Measurements from ENCODE around the gene KRTAP3-1. TPM values are rescaled to one million over a fixed set of nuclear protein-coding genes. Genes with fewer than 3 reads are reported as not detected.

KRTAP3-1 gene
- total RNA-seq, 1 donor from 2014 or later: not detected

- DNase-seq (ENCODE audit: low read depth): no peak
- TF ChIP-seq, protein P1, sequence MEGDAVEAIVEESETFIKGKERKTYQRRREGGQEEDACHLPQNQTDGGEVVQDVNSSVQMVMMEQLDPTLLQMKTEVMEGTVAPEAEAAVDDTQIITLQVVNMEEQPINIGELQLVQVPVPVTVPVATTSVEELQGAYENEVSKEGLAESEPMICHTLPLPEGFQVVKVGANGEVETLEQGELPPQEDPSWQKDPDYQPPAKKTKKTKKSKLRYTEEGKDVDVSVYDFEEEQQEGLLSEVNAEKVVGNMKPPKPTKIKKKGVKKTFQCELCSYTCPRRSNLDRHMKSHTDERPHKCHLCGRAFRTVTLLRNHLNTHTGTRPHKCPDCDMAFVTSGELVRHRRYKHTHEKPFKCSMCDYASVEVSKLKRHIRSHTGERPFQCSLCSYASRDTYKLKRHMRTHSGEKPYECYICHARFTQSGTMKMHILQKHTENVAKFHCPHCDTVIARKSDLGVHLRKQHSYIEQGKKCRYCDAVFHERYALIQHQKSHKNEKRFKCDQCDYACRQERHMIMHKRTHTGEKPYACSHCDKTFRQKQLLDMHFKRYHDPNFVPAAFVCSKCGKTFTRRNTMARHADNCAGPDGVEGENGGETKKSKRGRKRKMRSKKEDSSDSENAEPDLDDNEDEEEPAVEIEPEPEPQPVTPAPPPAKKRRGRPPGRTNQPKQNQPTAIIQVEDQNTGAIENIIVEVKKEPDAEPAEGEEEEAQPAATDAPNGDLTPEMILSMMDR (IDR thresholded peaks at IDR 0.05; ENCODE audit: insufficient read depth, low read length, poor library complexity, severe bottlenecking): no peak
- Histone ChIP-seq H3K36me3 (ENCODE audit: control insufficient read depth, insufficient read depth, low read length) (no peaks in the 10 kb centered on the region), H3K27me3 (ENCODE audit: control insufficient read depth, insufficient read depth, low read length) (no peaks in the 10 kb centered on the region), H3K4me3 (ENCODE audit: low read depth, low read length) (no peak overlapping the region)
These were observed 28.3 kb downstream of the KRTAP3-1 start for GRCh38 chr17:40980596-40980995.

- TF ChIP-seq, protein P1 (IDR thresholded peaks at IDR 0.05; ENCODE audit: insufficient read depth, low read length, poor library complexity, severe bottlenecking): no peak
- no peaks in the 10 kb centered on the region for H3K36me3 ChIP-seq (ENCODE audit: control insufficient read depth, insufficient read depth, low read length)
- no peak overlapping the region for H3K4me3 ChIP-seq (ENCODE audit: low read depth, low read length)
- no peak for DNase-seq (ENCODE audit: low read depth)
- H3K27me3 ChIP-seq (ENCODE audit: control insufficient read depth, insufficient read depth, low read length): no peaks in the 10 kb centered on the region
These were observed 28.8 kb downstream of the KRTAP3-1 start for GRCh38 chr17:40980117-40980516.

GRCh38 chr17:40978575-40979151, 30.3 kb downstream of the KRTAP3-1 start:
- TF ChIP-seq, protein P1 (IDR thresholded peaks at IDR 0.05; ENCODE audit: insufficient read depth, low read length, poor library complexity, severe bottlenecking): no peak
- DNase-seq (ENCODE audit: low read depth): no peak
- Histone ChIP-seq H3K27me3 (ENCODE audit: control insufficient read depth, insufficient read depth, low read length) (no peaks in the 10 kb centered on the region), H3K36me3 (ENCODE audit: control insufficient read depth, insufficient read depth, low read length) (no peaks in the 10 kb centered on the region), H3K4me3 (ENCODE audit: low read depth, low read length) (no peak overlapping the region)

- H3K4me3 ChIP-seq (ENCODE audit: low read depth, low read length): no peak overlapping the region
- no peaks in the 10 kb centered on the region for H3K36me3 ChIP-seq (ENCODE audit: control insufficient read depth, insufficient read depth, low read length)
- no peaks in the 10 kb centered on the region for H3K27me3 ChIP-seq (ENCODE audit: control insufficient read depth, insufficient read depth, low read length)
- no peak for DNase-seq (ENCODE audit: low read depth)
- TF ChIP-seq, protein P1 (IDR thresholded peaks at IDR 0.05; ENCODE audit: insufficient read depth, low read length, poor library complexity, severe bottlenecking): no peak
These were observed 33.4 kb downstream of the KRTAP3-1 start for GRCh38 chr17:40975516-40975915.

DNA sequence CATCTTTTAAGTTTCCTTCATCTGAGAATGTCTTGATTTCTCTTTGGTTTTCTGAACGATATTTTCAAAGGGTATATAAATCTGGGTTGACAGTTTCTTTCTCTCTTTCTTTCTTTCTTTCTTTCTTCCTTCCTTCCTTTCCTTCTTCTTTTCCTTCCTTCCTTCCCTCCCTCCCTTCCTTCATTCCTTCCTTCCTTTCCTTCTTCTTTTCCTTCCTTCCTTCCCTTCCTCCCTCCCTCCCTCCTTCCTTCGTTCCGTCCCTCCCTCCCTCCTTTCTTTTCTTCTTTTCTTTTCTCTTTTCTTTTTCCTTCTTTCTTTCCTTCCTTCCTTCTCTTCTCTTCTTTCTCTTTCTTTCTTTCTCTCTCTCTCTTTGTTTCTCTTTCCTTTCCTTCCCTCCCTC, 34.6 kb downstream of the KRTAP3-1 start:
- Histone ChIP-seq H3K36me3 (ENCODE audit: control insufficient read depth, insufficient read depth, low read length) (no peaks in the 10 kb centered on the region), H3K4me3 (ENCODE audit: low read depth, low read length) (no peak overlapping the region), H3K27me3 (ENCODE audit: control insufficient read depth, insufficient read depth, low read length) (no peaks in the 10 kb centered on the region)
- no peak for DNase-seq (ENCODE audit: low read depth)
- TF ChIP-seq, protein P1 (IDR thresholded peaks at IDR 0.05; ENCODE audit: insufficient read depth, low read length, poor library complexity, severe bottlenecking): no peak

- no peaks in the 10 kb centered on the region for H3K36me3 ChIP-seq (ENCODE audit: control insufficient read depth, insufficient read depth, low read length)
- H3K4me3 ChIP-seq (ENCODE audit: low read depth, low read length): no peak overlapping the region
- DNase-seq (ENCODE audit: low read depth): no peak
- TF ChIP-seq, protein P1 (IDR thresholded peaks at IDR 0.05; ENCODE audit: insufficient read depth, low read length, poor library complexity, severe bottlenecking): no peak
- no peaks in the 10 kb centered on the region for H3K27me3 ChIP-seq (ENCODE audit: control insufficient read depth, insufficient read depth, low read length)
These were observed 41.3 kb downstream of the KRTAP3-1 start for GRCh38 chr17:40967582-40967981.
